Stomach (tissue), 4 donors: Measurements from ENCODE around the gene MYO18A.

Experiments used
- EP300 ChIP-seq: sonication (generic); formaldehyde crosslinking; IDR thresholded peaks from one replicate; pipeline ENCODE4 v1.6.1; 2017; ENCODE audit warnings: antibody characterized with exemption
- POLR2A ChIP-seq, 4 donors: fragments of 450-650 bp; IDR thresholded peaks; one replicate each; pipeline ENCODE4 v1.6.1; 2016; ENCODE audit warnings: antibody characterized with exemption in 4 of 4, control low read depth in 2 of 4, mild to moderate bottlenecking in 1 of 4, moderate library complexity in 1 of 4
- POLR2AphosphoS5 ChIP-seq, 3 donors: sonication (generic); formaldehyde crosslinking; IDR thresholded peaks; one replicate each; pipeline ENCODE4 v1.6.1; 2016; ENCODE audit warnings: antibody characterized with exemption in 3 of 3
- TF ChIP-seq, protein P1 (sequence below), 7 experiments: fragments of 450-650 bp in 4 of 7; fragments of 200-600 bp in 3 of 7; sonication (generic) in 3 of 7; IDR thresholded peaks; one replicate each; pipeline ENCODE4 v1.5.1; 2016 to 2019; ENCODE audit warnings: antibody characterized with exemption in 7 of 7, control low read depth in 2 of 7, mild to moderate bottlenecking in 1 of 7

DNA sequence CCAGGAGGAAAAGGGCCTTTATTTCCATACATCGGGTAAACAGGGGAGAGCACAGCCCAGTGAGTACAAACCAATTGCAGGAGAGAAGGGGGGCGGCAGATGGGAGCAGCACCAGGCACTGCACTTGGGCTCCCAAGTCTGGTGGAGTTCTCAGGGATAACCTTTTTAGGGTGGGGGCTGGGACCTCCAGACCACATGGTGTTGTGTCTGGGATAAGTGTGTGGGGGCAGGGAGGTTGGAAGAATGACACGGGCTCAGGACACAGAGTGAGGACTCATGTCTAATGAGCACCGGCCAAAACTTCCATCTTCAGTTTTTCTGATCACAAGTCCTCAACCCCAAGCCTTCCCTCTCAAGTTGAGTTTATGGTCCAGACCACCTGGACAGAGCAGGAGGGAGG lies 106.7 kb downstream of the MYO18A start:
- TF ChIP-seq EP300: no peak
- TF ChIP-seq, protein P1, sequence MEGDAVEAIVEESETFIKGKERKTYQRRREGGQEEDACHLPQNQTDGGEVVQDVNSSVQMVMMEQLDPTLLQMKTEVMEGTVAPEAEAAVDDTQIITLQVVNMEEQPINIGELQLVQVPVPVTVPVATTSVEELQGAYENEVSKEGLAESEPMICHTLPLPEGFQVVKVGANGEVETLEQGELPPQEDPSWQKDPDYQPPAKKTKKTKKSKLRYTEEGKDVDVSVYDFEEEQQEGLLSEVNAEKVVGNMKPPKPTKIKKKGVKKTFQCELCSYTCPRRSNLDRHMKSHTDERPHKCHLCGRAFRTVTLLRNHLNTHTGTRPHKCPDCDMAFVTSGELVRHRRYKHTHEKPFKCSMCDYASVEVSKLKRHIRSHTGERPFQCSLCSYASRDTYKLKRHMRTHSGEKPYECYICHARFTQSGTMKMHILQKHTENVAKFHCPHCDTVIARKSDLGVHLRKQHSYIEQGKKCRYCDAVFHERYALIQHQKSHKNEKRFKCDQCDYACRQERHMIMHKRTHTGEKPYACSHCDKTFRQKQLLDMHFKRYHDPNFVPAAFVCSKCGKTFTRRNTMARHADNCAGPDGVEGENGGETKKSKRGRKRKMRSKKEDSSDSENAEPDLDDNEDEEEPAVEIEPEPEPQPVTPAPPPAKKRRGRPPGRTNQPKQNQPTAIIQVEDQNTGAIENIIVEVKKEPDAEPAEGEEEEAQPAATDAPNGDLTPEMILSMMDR (IDR thresholded peaks at IDR 0.05): no peak
- no peak for TF ChIP-seq POLR2A (IDR thresholded peaks at IDR 0.05)
- TF ChIP-seq POLR2AphosphoS5 (IDR thresholded peaks at IDR 0.05): no peak
